RWPE1 (cell line): ENCODE results near the gene KDM7A.

ENCODE experiments used
- CTCF ChIA-PET: fragments of 350-600 bp; sonication (Branson Sonifier 250); formaldehyde crosslinking; extraction: SDS; loops from one replicate; lab custom pipeline; 2021; lab: Yijun Ruan, JAX
- POLR2A ChIA-PET: fragments of 400-600 bp; formaldehyde crosslinking; extraction: SDS; loops from one replicate; lab custom pipeline; 2020; ENCODE audit warnings: antibody characterized with exemption; ENCODE audit not compliant: low non-redundant PET; lab: Yijun Ruan, JAX
- DNase-seq: peaks from one replicate; pipeline ENCODE4 v3.0.0; 2012; ENCODE audit warnings: low spot score
- H3K27ac ChIP-seq: fragments of 450-650 bp; 2 replicates; pipeline ENCODE4 v1.5.1; 2017
- TF ChIP-seq, protein P1 (sequence below): fragments of 450-650 bp; conservative IDR thresholded peaks from 2 replicates; pipeline ENCODE4 v1.5.1; 2017; ENCODE audit warnings: low read depth, mild to moderate bottlenecking

Gene KDM7A

GRCh38 chr7:140056431-140057142 is 120.2 kb downstream of the KDM7A start:
- no peak overlapping the region for H3K27ac ChIP-seq
- ChIA-PET CTCF (interaction anchor here (0.7 kb wide), 1 partner anchor 690 kb away, joined by 3 read pairs; no protein-coding TSS in a partner anchor), POLR2A (no interaction called here)
- TF ChIP-seq, protein P1, sequence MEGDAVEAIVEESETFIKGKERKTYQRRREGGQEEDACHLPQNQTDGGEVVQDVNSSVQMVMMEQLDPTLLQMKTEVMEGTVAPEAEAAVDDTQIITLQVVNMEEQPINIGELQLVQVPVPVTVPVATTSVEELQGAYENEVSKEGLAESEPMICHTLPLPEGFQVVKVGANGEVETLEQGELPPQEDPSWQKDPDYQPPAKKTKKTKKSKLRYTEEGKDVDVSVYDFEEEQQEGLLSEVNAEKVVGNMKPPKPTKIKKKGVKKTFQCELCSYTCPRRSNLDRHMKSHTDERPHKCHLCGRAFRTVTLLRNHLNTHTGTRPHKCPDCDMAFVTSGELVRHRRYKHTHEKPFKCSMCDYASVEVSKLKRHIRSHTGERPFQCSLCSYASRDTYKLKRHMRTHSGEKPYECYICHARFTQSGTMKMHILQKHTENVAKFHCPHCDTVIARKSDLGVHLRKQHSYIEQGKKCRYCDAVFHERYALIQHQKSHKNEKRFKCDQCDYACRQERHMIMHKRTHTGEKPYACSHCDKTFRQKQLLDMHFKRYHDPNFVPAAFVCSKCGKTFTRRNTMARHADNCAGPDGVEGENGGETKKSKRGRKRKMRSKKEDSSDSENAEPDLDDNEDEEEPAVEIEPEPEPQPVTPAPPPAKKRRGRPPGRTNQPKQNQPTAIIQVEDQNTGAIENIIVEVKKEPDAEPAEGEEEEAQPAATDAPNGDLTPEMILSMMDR: no peak
- DNase-seq: no peak

GRCh38 chr7:140055833-140056232 is 121.0 kb downstream of the KDM7A start:
- DNase-seq: no peak
- H3K27ac ChIP-seq: no peak overlapping the region
- ChIA-PET CTCF (interaction anchor here (0.7 kb wide), 1 partner anchor 50 kb away, joined by 4 read pairs; no protein-coding TSS in a partner anchor), POLR2A (no interaction called here)
- TF ChIP-seq, protein P1: no peak

- POLR2A ChIA-PET: no interaction called here
- DNase-seq: no peak
These were observed 122.0 kb downstream of the KDM7A start for GRCh38 chr7:140054751-140055150.

GRCh38 chr7:140053812-140054539 is 122.8 kb downstream of the KDM7A start:
- no peak for DNase-seq
- TF ChIP-seq, protein P1: no peak
- POLR2A ChIA-PET: no interaction called here

More at GRCh38 chr7:140054751-140055150, 122.0 kb downstream of the KDM7A start:
- CTCF ChIA-PET: no interaction called here
- TF ChIP-seq, protein P1: no peak
- no peak overlapping the region for H3K27ac ChIP-seq

GRCh38 chr7:140051820-140052219 is 125.0 kb downstream of the KDM7A start:
- TF ChIP-seq, protein P1: no peak
- H3K27ac ChIP-seq: no peak overlapping the region
- CTCF ChIA-PET: no interaction called here

More at GRCh38 chr7:140053812-140054539, 122.8 kb downstream of the KDM7A start:
- CTCF ChIA-PET: no interaction called here
- no peak overlapping the region for H3K27ac ChIP-seq

DNA sequence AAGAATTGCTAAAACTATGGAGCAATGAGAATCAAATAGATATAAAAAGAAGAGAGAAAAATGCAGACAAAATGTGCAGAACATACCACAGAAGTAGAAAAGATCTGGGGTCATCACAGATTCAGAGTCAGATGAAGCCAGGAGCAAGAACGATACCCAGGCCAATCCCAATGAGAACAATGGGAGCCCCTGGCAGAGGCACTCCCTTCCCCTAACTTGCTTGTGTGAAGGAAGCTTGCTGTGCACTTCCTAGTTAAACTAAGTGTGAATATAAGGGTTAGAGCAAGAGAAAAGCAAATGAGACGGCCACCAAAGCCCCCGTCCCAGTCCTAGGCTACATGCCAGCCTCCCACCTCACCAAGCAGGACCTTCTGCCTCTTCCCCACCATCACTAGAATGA is 126.7 kb downstream of the KDM7A start:
- no peak overlapping the region for H3K27ac ChIP-seq
- no peak for DNase-seq
- TF ChIP-seq, protein P1: no peak
- CTCF ChIA-PET: no interaction called here
- POLR2A ChIA-PET: no interaction called here

More at GRCh38 chr7:140051820-140052219, 125.0 kb downstream of the KDM7A start:
- no peak for DNase-seq
- POLR2A ChIA-PET: no interaction called here
